Measurements from ENCODE around the gene IER3. TPM values are rescaled to one million over a fixed set of nuclear protein-coding genes. Genes with fewer than 3 reads are reported as not detected.

The IER3 gene
- total and polyA plus RNA-seq, 2 experiments from 2014 or later = 19.9 to 21.2 TPM

DNA sequence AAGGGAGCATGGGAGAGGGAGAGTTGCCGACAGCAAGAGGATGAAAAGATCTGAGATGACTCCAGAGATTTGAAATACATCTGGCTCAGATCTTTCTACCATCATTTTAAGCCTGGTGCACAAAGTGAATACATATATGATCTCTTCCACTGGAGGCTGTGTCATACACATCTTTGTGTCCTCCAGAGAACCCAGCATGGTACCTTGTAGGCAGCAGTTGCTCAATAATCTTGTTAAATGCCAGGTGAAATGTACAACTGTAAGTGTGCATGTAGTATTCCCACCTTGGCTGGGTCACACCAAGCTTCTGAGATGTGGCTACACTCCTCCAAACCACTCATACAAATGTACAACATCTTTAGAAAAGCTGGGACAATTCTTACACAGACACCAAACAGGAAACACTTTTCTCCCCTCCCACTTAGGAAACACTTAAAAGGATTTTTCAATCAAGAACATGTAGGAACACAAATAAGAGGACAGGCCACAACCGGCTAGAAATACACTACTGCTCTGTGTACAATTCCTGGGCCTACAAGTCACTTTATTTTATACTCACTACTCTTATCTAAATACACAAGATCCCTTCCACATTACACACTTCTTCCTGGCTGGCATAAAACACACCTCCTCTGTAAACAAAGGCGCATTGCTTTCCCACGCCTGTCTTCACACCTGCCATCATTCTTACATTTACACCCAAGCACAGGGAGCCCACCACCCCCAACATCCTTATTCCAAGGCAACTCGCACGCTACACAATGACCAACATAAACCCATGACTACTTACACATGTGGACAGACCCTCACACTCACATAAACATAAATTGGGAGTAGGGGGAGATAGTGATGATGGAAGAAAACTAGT lies 3.8 kb upstream of the IER3 start:
- Histone ChIP-seq H3K4me1 (ENCODE audit: insufficient read depth) (peaks cover 14% of the 10 kb centered on the region), H3K27ac (ENCODE audit: low read depth) (no peak overlapping the region), H3K4me2 (no peak overlapping the region), H3K9me2 (ENCODE audit: insufficient read depth) (no peaks in the 10 kb centered on the region), H3K4me3 (no peak overlapping the region), H4K20me1 (replicated peaks; ENCODE audit: insufficient read depth) (peaks cover 4% of the 10 kb centered on the region), H3K79me2 (replicated peaks; ENCODE audit: insufficient read depth) (0 out of 2 replicates have a peak, but pooled peaks cover 4% of the 10 kb centered on the region), H3K27me3 (ENCODE audit: insufficient read depth) (peaks cover 7% of the 10 kb centered on the region), H3K36me3 (ENCODE audit: insufficient read depth) (no peaks in the 10 kb centered on the region), H2AFZ (peak overlapping the region; percentile 43; the same call in 1 of the 2 replicates), H3F3A (replicated peaks; ENCODE audit: low read depth) (peaks cover 9% of the 10 kb centered on the region)
- DNase-seq (ENCODE audit: low spot score) = no peak
- no peak for TF ChIP-seq JUNB (IDR thresholded peaks at IDR 0.05; ENCODE audit: unreplicated experiment)
- no peak for TF ChIP-seq EZH2phosphoT487 (IDR thresholded peaks at IDR 0.05; ENCODE audit: unreplicated experiment)
- TF ChIP-seq EZH2 (IDR thresholded peaks at IDR 0.05; ENCODE audit: low read depth, unreplicated experiment) = no peak
- TF ChIP-seq POLR2AphosphoS5 (IDR thresholded peaks at IDR 0.05; ENCODE audit: low read depth) = no peak
- no peak for TF ChIP-seq STAT1 (IDR thresholded peaks at IDR 0.05; ENCODE audit: unreplicated experiment)
- no peak for TF ChIP-seq ZNF114 (CRISPR knock-in tag; IDR thresholded peaks at IDR 0.05)
- no peak for TF ChIP-seq CREB1 (CRISPR knock-in tag; IDR thresholded peaks at IDR 0.05; ENCODE audit: low read depth)
- TF ChIP-seq, protein P1, sequence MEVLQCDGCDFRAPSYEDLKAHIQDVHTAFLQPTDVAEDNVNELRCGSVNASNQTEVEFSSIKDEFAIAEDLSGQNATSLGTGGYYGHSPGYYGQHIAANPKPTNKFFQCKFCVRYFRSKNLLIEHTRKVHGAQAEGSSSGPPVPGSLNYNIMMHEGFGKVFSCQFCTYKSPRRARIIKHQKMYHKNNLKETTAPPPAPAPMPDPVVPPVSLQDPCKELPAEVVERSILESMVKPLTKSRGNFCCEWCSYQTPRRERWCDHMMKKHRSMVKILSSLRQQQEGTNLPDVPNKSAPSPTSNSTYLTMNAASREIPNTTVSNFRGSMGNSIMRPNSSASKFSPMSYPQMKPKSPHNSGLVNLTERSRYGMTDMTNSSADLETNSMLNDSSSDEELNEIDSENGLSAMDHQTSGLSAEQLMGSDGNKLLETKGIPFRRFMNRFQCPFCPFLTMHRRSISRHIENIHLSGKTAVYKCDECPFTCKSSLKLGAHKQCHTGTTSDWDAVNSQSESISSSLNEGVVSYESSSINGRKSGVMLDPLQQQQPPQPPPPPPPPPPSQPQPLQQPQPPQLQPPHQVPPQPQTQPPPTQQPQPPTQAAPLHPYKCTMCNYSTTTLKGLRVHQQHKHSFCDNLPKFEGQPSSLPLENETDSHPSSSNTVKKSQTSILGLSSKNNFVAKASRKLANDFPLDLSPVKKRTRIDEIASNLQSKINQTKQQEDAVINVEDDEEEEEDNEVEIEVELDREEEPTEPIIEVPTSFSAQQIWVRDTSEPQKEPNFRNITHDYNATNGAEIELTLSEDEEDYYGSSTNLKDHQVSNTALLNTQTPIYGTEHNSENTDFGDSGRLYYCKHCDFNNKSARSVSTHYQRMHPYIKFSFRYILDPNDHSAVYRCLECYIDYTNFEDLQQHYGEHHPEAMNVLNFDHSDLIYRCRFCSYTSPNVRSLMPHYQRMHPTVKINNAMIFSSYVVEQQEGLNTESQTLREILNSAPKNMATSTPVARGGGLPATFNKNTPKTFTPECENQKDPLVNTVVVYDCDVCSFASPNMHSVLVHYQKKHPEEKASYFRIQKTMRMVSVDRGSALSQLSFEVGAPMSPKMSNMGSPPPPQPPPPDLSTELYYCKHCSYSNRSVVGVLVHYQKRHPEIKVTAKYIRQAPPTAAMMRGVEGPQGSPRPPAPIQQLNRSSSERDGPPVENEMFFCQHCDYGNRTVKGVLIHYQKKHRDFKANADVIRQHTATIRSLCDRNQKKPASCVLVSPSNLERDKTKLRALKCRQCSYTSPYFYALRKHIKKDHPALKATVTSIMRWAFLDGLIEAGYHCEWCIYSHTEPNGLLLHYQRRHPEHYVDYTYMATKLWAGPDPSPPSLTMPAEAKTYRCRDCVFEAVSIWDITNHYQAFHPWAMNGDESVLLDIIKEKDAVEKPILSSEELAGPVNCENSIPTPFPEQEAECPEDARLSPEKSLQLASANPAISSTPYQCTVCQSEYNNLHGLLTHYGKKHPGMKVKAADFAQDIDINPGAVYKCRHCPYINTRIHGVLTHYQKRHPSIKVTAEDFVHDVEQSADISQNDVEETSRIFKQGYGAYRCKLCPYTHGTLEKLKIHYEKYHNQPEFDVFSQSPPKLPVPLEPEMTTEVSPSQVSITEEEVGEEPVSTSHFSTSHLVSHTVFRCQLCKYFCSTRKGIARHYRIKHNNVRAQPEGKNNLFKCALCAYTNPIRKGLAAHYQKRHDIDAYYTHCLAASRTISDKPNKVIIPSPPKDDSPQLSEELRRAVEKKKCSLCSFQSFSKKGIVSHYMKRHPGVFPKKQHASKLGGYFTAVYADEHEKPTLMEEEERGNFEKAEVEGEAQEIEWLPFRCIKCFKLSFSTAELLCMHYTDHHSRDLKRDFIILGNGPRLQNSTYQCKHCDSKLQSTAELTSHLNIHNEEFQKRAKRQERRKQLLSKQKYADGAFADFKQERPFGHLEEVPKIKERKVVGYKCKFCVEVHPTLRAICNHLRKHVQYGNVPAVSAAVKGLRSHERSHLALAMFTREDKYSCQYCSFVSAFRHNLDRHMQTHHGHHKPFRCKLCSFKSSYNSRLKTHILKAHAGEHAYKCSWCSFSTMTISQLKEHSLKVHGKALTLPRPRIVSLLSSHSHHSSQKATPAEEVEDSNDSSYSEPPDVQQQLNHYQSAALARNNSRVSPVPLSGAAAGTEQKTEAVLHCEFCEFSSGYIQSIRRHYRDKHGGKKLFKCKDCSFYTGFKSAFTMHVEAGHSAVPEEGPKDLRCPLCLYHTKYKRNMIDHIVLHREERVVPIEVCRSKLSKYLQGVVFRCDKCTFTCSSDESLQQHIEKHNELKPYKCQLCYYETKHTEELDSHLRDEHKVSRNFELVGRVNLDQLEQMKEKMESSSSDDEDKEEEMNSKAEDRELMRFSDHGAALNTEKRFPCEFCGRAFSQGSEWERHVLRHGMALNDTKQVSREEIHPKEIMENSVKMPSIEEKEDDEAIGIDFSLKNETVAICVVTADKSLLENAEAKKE (CRISPR knock-in tag; IDR thresholded peaks at IDR 0.05) = no peak
- TF ChIP-seq, protein P2, sequence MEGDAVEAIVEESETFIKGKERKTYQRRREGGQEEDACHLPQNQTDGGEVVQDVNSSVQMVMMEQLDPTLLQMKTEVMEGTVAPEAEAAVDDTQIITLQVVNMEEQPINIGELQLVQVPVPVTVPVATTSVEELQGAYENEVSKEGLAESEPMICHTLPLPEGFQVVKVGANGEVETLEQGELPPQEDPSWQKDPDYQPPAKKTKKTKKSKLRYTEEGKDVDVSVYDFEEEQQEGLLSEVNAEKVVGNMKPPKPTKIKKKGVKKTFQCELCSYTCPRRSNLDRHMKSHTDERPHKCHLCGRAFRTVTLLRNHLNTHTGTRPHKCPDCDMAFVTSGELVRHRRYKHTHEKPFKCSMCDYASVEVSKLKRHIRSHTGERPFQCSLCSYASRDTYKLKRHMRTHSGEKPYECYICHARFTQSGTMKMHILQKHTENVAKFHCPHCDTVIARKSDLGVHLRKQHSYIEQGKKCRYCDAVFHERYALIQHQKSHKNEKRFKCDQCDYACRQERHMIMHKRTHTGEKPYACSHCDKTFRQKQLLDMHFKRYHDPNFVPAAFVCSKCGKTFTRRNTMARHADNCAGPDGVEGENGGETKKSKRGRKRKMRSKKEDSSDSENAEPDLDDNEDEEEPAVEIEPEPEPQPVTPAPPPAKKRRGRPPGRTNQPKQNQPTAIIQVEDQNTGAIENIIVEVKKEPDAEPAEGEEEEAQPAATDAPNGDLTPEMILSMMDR (conservative IDR thresholded peaks at IDR 0.05; ENCODE audit: low read depth in 2 of 2) = no peak
- TF ChIP-seq, protein P3, sequence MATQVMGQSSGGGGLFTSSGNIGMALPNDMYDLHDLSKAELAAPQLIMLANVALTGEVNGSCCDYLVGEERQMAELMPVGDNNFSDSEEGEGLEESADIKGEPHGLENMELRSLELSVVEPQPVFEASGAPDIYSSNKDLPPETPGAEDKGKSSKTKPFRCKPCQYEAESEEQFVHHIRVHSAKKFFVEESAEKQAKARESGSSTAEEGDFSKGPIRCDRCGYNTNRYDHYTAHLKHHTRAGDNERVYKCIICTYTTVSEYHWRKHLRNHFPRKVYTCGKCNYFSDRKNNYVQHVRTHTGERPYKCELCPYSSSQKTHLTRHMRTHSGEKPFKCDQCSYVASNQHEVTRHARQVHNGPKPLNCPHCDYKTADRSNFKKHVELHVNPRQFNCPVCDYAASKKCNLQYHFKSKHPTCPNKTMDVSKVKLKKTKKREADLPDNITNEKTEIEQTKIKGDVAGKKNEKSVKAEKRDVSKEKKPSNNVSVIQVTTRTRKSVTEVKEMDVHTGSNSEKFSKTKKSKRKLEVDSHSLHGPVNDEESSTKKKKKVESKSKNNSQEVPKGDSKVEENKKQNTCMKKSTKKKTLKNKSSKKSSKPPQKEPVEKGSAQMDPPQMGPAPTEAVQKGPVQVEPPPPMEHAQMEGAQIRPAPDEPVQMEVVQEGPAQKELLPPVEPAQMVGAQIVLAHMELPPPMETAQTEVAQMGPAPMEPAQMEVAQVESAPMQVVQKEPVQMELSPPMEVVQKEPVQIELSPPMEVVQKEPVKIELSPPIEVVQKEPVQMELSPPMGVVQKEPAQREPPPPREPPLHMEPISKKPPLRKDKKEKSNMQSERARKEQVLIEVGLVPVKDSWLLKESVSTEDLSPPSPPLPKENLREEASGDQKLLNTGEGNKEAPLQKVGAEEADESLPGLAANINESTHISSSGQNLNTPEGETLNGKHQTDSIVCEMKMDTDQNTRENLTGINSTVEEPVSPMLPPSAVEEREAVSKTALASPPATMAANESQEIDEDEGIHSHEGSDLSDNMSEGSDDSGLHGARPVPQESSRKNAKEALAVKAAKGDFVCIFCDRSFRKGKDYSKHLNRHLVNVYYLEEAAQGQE (IDR thresholded peaks at IDR 0.05; ENCODE audit: unreplicated experiment) = no peak
- no peak for TF ChIP-seq NANOG (IDR thresholded peaks at IDR 0.05; ENCODE audit: borderline replicate concordance)
- TF ChIP-seq, protein P4, sequence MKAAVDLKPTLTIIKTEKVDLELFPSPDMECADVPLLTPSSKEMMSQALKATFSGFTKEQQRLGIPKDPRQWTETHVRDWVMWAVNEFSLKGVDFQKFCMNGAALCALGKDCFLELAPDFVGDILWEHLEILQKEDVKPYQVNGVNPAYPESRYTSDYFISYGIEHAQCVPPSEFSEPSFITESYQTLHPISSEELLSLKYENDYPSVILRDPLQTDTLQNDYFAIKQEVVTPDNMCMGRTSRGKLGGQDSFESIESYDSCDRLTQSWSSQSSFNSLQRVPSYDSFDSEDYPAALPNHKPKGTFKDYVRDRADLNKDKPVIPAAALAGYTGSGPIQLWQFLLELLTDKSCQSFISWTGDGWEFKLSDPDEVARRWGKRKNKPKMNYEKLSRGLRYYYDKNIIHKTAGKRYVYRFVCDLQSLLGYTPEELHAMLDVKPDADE (IDR thresholded peaks at IDR 0.05) = no peak
- no peak for TF ChIP-seq ZNF331 (CRISPR knock-in tag; IDR thresholded peaks at IDR 0.05; ENCODE audit: low read depth)
- H3K27me3 Mint-ChIP-seq (ENCODE audit: insufficient read depth, low read depth, poor library complexity) = peaks cover 20% of the 10 kb centered on the region
- H3K36me3 Mint-ChIP-seq (ENCODE audit: low read depth) = peaks cover 4% of the 10 kb centered on the region
- no peak overlapping the region for H3K4me3 Mint-ChIP-seq
- no peaks in the 10 kb centered on the region; the same call in 2 of the 3 replicates for H3K9me3 Mint-ChIP-seq
- no peak overlapping the region for H3K27ac Mint-ChIP-seq
- no peak for ATAC-seq
- peaks cover 20% of the 10 kb centered on the region for H3K4me1 Mint-ChIP-seq
